AG04449 (cell line): ENCODE data around the gene MEF2C.

Experiments
- CTCF ChIA-PET: fragments of 350-600 bp; formaldehyde crosslinking; extraction: SDS; loops from one replicate; lab custom pipeline; 2021; ENCODE audit warnings: antibody characterized with exemption; lab: Yijun Ruan, JAX
- POLR2A ChIA-PET: fragments of 400-600, 350-600 bp; formaldehyde crosslinking; extraction: SDS; loops from one replicate; lab custom pipeline; 2020; ENCODE audit warnings: antibody characterized with exemption, inconsistent platforms; lab: Yijun Ruan, JAX
- DNase-seq: peaks from one replicate; pipeline ENCODE4 v3.0.0-alpha.2; 2010; ENCODE audit warnings: low read depth, low spot score
- H3K4me3 ChIP-seq: 2 replicates; pipeline ENCODE4 v1.5.1; 2011; ENCODE audit warnings: low read depth, mild to moderate bottlenecking, control low read depth, low read length
- TF ChIP-seq, protein P1 (sequence below): IDR thresholded peaks from one replicate; pipeline ENCODE4 v1.5.1; 2011; ENCODE audit warnings: mild to moderate bottlenecking, moderate library complexity, low read length, control low read depth, inconsistent platforms; ENCODE audit not compliant: insufficient read depth; ENCODE audit errors: missing control alignments

The MEF2C gene

DNA sequence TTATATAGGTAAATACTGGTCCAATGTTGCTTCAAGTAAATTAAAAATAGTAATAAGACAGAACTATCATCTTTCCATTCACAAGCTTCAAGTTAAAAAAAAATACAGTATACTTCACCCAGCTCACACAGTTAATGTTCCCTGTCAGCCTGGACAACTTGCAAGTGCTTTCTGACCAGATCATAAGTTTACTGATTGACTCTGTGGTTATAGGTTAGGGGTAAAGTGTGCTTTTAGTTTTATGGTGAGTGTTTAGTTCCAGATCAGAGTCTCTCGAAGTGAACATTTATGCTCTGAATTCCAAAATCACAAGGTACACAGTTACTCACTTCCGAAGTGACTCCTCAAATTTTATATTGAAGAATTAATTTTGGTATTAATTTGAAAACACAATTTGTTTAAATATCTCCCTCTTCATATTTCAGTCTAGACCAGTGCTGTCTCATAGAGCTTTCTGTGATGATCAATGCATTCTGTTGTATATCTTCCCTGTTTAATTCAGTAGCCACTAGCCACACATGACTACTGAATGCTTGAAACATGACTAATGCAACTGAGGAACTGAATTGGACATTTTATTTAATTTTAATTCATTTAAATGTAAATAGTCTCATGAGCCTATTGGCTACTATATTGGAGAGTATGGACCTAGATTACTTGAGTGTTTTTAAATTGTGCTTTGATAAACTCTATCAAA is 90.7 kb downstream of the MEF2C start:
- H3K4me3 ChIP-seq = no peak overlapping the region
- ChIA-PET CTCF (no interaction called here), POLR2A (no interaction called here)
- peak; percentile 26 for DNase-seq
- TF ChIP-seq, protein P1, sequence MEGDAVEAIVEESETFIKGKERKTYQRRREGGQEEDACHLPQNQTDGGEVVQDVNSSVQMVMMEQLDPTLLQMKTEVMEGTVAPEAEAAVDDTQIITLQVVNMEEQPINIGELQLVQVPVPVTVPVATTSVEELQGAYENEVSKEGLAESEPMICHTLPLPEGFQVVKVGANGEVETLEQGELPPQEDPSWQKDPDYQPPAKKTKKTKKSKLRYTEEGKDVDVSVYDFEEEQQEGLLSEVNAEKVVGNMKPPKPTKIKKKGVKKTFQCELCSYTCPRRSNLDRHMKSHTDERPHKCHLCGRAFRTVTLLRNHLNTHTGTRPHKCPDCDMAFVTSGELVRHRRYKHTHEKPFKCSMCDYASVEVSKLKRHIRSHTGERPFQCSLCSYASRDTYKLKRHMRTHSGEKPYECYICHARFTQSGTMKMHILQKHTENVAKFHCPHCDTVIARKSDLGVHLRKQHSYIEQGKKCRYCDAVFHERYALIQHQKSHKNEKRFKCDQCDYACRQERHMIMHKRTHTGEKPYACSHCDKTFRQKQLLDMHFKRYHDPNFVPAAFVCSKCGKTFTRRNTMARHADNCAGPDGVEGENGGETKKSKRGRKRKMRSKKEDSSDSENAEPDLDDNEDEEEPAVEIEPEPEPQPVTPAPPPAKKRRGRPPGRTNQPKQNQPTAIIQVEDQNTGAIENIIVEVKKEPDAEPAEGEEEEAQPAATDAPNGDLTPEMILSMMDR = no peak

DNA sequence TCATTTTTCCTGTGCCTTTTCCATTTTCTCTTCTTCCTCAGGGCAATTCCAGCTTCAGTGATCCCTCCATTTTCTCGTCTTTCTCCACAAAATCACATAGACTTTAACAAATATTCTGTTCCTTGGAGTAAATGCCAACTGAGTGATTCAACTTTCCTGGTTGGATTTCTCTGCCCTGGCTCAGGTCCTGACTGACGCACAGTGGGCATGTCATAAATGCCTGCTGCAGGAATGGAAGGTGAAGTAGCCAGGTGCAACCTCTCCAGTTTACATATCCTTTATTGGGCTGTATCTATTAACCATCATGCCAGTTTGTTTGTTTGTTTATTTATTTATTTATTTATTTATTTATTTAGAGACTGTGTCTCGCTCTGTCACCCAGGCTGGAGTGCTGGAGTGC is 95.1 kb downstream of the MEF2C start:
- H3K4me3 ChIP-seq = no peak overlapping the region
- no peak for DNase-seq
- TF ChIP-seq, protein P1 = no peak
- ChIA-PET CTCF (no interaction called here), POLR2A (no interaction called here)

DNA sequence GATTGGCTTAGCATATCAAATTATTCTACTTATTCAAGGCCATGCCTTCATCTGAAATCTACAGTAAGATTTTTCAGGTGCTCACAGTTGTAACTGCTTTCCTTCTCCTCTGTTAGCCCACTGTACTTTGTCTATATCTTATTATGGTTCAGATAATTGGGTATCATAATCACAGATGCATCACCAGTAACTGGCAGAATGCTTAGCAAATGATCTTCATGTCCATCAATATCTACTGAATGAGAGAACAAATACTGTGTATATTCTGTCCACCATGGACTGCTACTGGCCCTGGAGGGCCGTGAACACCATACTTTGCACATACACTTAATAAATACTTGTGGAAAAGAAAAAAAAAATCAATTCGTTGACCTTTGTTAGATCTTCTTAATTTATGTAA is 96.2 kb downstream of the MEF2C start:
- DNase-seq = no peak
- CTCF ChIA-PET = interaction anchor here (0.6 kb wide), 1 partner anchor 1479 kb away, joined by 3 read pairs; no protein-coding TSS in a partner anchor
- TF ChIP-seq, protein P1 = no peak
- POLR2A ChIA-PET = interaction anchor here (0.6 kb wide), 1 partner anchor 1818 kb away, joined by 3 read pairs; no protein-coding TSS in a partner anchor
- no peak overlapping the region for H3K4me3 ChIP-seq

DNA sequence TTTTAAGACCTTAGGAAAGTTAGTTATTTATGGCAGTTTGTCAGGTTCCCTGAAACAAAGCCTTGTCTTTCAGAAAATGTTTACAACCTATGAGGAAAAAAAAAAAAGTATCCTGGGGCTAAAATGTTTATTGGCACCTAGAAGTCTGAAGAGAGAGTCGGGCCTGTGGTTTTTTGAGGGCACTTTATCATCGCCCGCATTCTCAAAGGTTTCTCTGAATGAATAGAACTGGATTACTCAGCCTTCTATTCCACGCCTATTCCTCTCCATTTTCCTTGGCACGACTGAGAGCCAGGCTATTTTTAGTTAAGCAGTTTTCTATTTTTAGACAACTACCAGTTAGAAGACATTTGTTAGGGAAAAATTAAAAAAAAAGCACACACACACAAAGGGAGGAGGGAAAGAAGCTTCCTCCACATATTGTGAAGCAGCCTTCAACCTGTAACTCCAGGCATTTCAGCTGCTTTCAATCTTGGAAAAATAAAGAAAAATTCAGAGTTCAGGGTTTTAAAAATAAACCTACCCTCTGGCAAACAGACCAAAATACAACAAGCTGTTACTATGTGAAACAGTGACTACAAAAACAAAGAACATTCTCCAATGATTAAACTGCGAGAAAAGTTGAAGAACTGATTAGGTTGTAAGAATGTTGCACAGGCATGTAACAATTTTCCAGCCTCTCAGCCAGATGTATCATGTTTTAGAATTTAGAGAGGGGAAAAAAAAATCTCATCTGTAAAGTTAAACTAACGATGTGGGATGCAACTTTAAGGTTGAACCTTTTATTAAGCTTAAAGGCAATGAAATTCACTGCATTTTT is 97.0 kb downstream of the MEF2C start:
- ChIA-PET POLR2A (interaction anchor here (0.5 to 1.1 kb wide), 3 partner anchors 98 to 1819 kb away, joined by 3 read pairs; no protein-coding TSS in a partner anchor), CTCF (no interaction called here)
- TF ChIP-seq, protein P1 = no peak
- DNase-seq = peak; percentile 79
- peak overlapping the region; percentile 38 for H3K4me3 ChIP-seq

DNA sequence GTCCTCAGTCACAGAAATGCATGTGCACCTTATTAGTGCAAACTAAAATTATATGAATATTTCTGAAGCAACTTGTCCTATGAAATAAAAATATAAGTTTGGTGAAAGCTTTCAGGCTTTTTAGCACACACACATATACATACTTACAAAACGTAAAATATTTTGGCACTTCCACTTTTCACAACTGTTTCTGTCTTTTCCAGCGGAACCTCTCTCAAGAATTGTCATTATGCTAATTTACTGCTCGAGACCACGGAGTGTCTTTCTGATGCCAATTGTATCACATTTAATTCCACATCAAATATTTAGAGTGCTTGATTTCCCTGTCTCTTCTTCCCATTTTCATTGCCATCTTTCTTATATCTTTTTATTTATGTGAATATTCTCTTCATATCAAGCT is 100.4 kb downstream of the MEF2C start:
- POLR2A ChIA-PET = no interaction called here
- H3K4me3 ChIP-seq = no peak overlapping the region
- CTCF ChIA-PET = no interaction called here
- TF ChIP-seq, protein P1 = no peak
- DNase-seq = no peak

DNA sequence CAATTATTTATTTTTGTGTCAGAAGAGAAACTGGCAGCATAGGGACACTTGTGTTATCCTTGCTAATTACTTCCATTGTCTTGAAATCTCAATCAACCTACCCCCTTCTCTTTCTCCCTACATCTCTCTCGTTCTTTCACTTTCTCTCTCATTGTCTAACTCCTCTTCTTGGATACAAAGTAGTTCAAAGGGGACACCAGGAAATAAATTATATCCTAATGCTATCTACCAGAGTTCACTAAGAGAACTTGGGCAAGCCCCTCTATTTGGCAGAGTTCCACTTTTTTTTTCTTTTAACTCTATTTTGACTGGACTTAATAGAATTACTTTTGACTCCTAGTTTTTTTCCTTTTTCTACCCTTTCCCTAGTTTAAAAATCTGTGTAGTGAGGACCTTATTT is 102.2 kb downstream of the MEF2C start:
- H3K4me3 ChIP-seq = no peak overlapping the region
- ChIA-PET CTCF (no interaction called here), POLR2A (no interaction called here)
- TF ChIP-seq, protein P1 = no peak
- no peak for DNase-seq
